ENCODE data around the gene OTOP2. TPM values are rescaled to one million over a fixed set of nuclear protein-coding genes. Genes with fewer than 3 reads are reported as not detected.

Gene OTOP2
- total and polyA plus RNA-seq, 9 of the 15 experiments (the other 6 are each of a cell fraction or from before 2014, with no cell fraction given), result 0.04 to 0.36 (median 0.14) TPM; not detected in 1

DNA sequence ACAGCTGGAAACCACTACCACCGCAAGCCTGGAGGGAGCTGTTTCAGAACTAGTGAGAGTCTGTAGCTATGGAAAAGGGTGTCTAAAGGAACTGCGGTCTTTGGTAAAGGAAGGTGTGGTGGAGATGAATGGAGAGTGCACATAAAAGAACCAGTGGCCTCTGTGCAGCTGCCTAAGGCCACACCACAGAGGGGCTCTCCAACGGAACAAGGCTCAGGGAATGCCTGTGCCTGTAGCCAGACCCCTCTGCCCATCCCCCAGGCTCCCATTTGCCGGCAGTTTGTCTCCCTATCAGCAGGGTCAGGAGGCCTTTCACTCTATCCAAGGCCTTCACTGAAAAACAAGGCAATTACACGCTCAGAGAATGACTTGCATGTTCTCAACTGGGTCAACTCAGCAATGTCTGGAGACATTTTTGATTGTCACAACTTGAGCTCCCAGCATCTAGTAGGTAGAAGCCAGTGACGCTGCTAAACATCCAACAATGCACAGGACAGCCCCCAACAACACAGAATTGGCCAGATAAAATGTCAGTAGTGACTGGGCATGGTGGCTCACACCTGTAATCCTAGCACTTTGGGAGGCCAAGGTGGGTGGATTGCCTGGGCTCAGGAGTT lies 48.0 kb upstream of the OTOP2 start (continued):
- TF ChIP-seq NR1H2 (CRISPR knock-in tag; IDR thresholded peaks at IDR 0.05) (no peak; the same call in 1 of the 2 replicates), BRCA1 (IDR thresholded peaks at IDR 0.05) (no peak), BRCA1 (CRISPR knock-in tag; IDR thresholded peaks at IDR 0.05) (no peak), ZNF445 (CRISPR knock-in tag; IDR thresholded peaks at IDR 0.05; ENCODE audit: low read depth) (no peak), ZFX (CRISPR knock-in tag; IDR thresholded peaks at IDR 0.05) (peak; percentile 90), EP400 (IDR thresholded peaks at IDR 0.05) (peak; percentile 53), FOXA1 (IDR thresholded peaks at IDR 0.05; ENCODE audit: borderline replicate concordance) (no peak), ZNF695 (CRISPR knock-in tag; IDR thresholded peaks at IDR 0.05) (no peak), KDM1A (IDR thresholded peaks at IDR 0.05) (peak; percentile 67 to 78), MCM5 (IDR thresholded peaks at IDR 0.05; ENCODE audit: low read depth) (no peak), MAFK (IDR thresholded peaks at IDR 0.05; ENCODE audit: low read length) (peak; percentile 77), ZNF12 (CRISPR knock-in tag; IDR thresholded peaks at IDR 0.05) (no peak), RFX5 (IDR thresholded peaks at IDR 0.05; ENCODE audit: low read depth, low read length) (no peak), TSC22D4 (tag; IDR thresholded peaks at IDR 0.05) (no peak), HEY1 (CRISPR knock-in tag; IDR thresholded peaks at IDR 0.05; ENCODE audit: borderline replicate concordance) (0 out of 2 replicates have a peak, but pooled peaks have one; percentile 32), RBM39 (optimal IDR thresholded peaks at IDR 0.05; ENCODE audit: low read depth, low read length) (no peak), RUNX1 (IDR thresholded peaks at IDR 0.05; ENCODE audit: low read depth) (no peak), ZC3H8 (IDR thresholded peaks at IDR 0.05) (no peak), JUN (IDR thresholded peaks at IDR 0.05; ENCODE audit: borderline replicate concordance, low read depth, low read length) (no peak), JUN (CRISPR knock-in tag; IDR thresholded peaks at IDR 0.05; ENCODE audit: borderline replicate concordance) (no peak), MIER1 (IDR thresholded peaks at IDR 0.05; ENCODE audit: low read depth) (no peak; the same call in 1 of the 2 replicates)
- TF ChIP-seq, protein P1, sequence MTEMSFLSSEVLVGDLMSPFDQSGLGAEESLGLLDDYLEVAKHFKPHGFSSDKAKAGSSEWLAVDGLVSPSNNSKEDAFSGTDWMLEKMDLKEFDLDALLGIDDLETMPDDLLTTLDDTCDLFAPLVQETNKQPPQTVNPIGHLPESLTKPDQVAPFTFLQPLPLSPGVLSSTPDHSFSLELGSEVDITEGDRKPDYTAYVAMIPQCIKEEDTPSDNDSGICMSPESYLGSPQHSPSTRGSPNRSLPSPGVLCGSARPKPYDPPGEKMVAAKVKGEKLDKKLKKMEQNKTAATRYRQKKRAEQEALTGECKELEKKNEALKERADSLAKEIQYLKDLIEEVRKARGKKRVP (CRISPR knock-in tag; IDR thresholded peaks at IDR 0.05), result no peak; the same call in 1 of the 2 replicates
- TF ChIP-seq, protein P2, sequence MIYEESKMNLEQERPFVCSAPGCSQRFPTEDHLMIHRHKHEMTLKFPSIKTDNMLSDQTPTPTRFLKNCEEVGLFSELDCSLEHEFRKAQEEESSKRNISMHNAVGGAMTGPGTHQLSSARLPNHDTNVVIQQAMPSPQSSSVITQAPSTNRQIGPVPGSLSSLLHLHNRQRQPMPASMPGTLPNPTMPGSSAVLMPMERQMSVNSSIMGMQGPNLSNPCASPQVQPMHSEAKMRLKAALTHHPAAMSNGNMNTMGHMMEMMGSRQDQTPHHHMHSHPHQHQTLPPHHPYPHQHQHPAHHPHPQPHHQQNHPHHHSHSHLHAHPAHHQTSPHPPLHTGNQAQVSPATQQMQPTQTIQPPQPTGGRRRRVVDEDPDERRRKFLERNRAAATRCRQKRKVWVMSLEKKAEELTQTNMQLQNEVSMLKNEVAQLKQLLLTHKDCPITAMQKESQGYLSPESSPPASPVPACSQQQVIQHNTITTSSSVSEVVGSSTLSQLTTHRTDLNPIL (CRISPR knock-in tag; IDR thresholded peaks at IDR 0.05), result no peak
- TF ChIP-seq, protein P3, sequence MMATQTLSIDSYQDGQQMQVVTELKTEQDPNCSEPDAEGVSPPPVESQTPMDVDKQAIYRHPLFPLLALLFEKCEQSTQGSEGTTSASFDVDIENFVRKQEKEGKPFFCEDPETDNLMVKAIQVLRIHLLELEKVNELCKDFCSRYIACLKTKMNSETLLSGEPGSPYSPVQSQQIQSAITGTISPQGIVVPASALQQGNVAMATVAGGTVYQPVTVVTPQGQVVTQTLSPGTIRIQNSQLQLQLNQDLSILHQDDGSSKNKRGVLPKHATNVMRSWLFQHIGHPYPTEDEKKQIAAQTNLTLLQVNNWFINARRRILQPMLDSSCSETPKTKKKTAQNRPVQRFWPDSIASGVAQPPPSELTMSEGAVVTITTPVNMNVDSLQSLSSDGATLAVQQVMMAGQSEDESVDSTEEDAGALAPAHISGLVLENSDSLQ (IDR thresholded peaks at IDR 0.05), result peak; percentile 77; the same call in 1 of the 2 replicates
- TF ChIP-seq, protein P4, sequence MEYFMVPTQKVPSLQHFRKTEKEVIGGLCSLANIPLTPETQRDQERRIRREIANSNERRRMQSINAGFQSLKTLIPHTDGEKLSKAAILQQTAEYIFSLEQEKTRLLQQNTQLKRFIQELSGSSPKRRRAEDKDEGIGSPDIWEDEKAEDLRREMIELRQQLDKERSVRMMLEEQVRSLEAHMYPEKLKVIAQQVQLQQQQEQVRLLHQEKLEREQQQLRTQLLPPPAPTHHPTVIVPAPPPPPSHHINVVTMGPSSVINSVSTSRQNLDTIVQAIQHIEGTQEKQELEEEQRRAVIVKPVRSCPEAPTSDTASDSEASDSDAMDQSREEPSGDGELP (CRISPR knock-in tag; IDR thresholded peaks at IDR 0.05; ENCODE audit: borderline replicate concordance), result peak; percentile 53
- TF ChIP-seq, protein P5, sequence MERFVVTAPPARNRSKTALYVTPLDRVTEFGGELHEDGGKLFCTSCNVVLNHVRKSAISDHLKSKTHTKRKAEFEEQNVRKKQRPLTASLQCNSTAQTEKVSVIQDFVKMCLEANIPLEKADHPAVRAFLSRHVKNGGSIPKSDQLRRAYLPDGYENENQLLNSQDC (CRISPR knock-in tag; IDR thresholded peaks at IDR 0.05), result no peak
